A549 (cell line): ENCODE data around the gene NRAP.

Experiments
- CHD2 ChIP-seq: fragments of 150-350 bp; IDR thresholded peaks from 2 replicates; pipeline ENCODE4 v1.6.1; 2014; ENCODE audit warnings: low read length; ENCODE audit not compliant: partially characterized antibody
- CTCF ChIP-seq: fragments of >200 bp; sonication (Bioruptor Twin); formaldehyde crosslinking; IDR thresholded peaks from 3 replicates; pipeline ENCODE4 v1.5.1; 2016
- FOSL2 ChIP-seq, 2 experiments: fragments of 450-650 bp in 1 of 2; fragments of >200 bp in 1 of 2; sonication (Bioruptor Twin) in 1 of 2; formaldehyde crosslinking; IDR thresholded peaks; 2 replicates each; pipeline versions ENCODE4 v1.5.0 to v1.6.1; 2016 to 2020; ENCODE audit warnings: mild to moderate bottlenecking in 1 of 2, moderate library complexity in 1 of 2
- MAZ ChIP-seq: fragments of 150-350 bp; IDR thresholded peaks from 2 replicates; pipeline ENCODE4 v1.6.1; 2014; ENCODE audit warnings: antibody characterized with exemption, low read depth, low read length, borderline replicate concordance
- POLR2A ChIP-seq: IDR thresholded peaks from 2 replicates; pipeline ENCODE4 v1.6.1; 2012; ENCODE audit warnings: mild to moderate bottlenecking, low read length
- TF ChIP-seq, protein P1 (sequence below): IDR thresholded peaks from 2 replicates; pipeline ENCODE4 v1.6.1; 2012
- TF ChIP-seq, protein P2 (sequence below): fragments of 200-600 bp; sonication (generic); IDR thresholded peaks from 2 replicates; pipeline ENCODE4 v1.6.1; 2016; ENCODE audit warnings: antibody characterized with exemption, mild to moderate bottlenecking, moderate library complexity

DNA sequence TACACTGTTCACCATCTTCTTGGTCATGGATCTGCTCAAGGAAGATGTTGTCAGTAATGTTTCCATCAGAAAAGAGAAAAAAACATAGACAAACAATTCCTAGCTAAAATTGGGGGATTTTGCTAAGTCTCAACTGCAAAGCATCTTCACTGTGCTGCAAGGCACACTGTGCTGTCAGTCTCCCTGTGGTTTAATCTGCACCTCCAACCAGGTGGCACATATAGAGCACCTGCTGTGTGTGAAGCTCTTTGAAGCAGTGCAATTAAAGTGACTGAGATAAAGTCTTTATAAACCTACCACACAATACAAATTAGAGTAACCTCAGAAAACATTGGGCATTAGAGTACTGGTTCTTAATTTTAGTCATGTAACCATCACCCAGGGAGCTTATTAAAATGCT is 6.3 kb downstream of the NRAP start:
- TF ChIP-seq MAZ: no peak
- TF ChIP-seq, protein P1, sequence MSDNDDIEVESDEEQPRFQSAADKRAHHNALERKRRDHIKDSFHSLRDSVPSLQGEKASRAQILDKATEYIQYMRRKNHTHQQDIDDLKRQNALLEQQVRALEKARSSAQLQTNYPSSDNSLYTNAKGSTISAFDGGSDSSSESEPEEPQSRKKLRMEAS: no peak
- TF ChIP-seq CTCF: no peak
- TF ChIP-seq, protein P2, sequence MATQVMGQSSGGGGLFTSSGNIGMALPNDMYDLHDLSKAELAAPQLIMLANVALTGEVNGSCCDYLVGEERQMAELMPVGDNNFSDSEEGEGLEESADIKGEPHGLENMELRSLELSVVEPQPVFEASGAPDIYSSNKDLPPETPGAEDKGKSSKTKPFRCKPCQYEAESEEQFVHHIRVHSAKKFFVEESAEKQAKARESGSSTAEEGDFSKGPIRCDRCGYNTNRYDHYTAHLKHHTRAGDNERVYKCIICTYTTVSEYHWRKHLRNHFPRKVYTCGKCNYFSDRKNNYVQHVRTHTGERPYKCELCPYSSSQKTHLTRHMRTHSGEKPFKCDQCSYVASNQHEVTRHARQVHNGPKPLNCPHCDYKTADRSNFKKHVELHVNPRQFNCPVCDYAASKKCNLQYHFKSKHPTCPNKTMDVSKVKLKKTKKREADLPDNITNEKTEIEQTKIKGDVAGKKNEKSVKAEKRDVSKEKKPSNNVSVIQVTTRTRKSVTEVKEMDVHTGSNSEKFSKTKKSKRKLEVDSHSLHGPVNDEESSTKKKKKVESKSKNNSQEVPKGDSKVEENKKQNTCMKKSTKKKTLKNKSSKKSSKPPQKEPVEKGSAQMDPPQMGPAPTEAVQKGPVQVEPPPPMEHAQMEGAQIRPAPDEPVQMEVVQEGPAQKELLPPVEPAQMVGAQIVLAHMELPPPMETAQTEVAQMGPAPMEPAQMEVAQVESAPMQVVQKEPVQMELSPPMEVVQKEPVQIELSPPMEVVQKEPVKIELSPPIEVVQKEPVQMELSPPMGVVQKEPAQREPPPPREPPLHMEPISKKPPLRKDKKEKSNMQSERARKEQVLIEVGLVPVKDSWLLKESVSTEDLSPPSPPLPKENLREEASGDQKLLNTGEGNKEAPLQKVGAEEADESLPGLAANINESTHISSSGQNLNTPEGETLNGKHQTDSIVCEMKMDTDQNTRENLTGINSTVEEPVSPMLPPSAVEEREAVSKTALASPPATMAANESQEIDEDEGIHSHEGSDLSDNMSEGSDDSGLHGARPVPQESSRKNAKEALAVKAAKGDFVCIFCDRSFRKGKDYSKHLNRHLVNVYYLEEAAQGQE: no peak
- TF ChIP-seq POLR2A: no peak
- no peak for TF ChIP-seq FOSL2 (IDR thresholded peaks at IDR 0.05)
- TF ChIP-seq FOSL2 (CRISPR knock-in tag; IDR thresholded peaks at IDR 0.05): no peak
- TF ChIP-seq CHD2: no peak
